Tibial nerve (tissue), 4 donors: ENCODE measurements around the gene GABRB2.

Experiments used
- CTCF ChIP-seq, 5 experiments: fragments of 200-600 bp in 3 of 5; fragments of 450-650 bp in 2 of 5; sonication (generic) in 3 of 5; IDR thresholded peaks; one replicate each; pipeline ENCODE4 v1.5.1; 2016 to 2019; ENCODE audit warnings: antibody characterized with exemption in 5 of 5, mild to moderate bottlenecking in 3 of 5, moderate library complexity in 2 of 5
- EP300 ChIP-seq, 2 donors: sonication (generic); formaldehyde crosslinking; IDR thresholded peaks; one replicate each; pipeline ENCODE4 v1.6.1; 2017; ENCODE audit warnings: antibody characterized with exemption in 2 of 2, mild to moderate bottlenecking in 1 of 2
- POLR2A ChIP-seq, 2 donors: fragments of 450-650 bp; IDR thresholded peaks; one replicate each; pipeline ENCODE4 v1.6.1; 2017; ENCODE audit warnings: antibody characterized with exemption in 2 of 2, mild to moderate bottlenecking in 2 of 2, moderate library complexity in 2 of 2

GRCh38 chr5:161545344-161546094, 1.0 kb downstream of the GABRB2 start:
- TF ChIP-seq CTCF (IDR thresholded peaks at IDR 0.05) (no peak), POLR2A (IDR thresholded peaks at IDR 0.05) (no peak), EP300 (IDR thresholded peaks at IDR 0.05) (no peak)
